ENCODE results near the gene CSN3.

CSN3 gene

GRCh38 chr4:70291341-70291740 lies 48.9 kb downstream of the CSN3 start:
- DNase-seq (ENCODE audit: low read depth in 2 of 2): no peak

- DNase-seq (ENCODE audit: low read depth in 2 of 2): no peak
These were observed 55.2 kb downstream of the CSN3 start for GRCh38 chr4:70297576-70297975.

GRCh38 chr4:70298051-70298450 lies 55.7 kb downstream of the CSN3 start:
- no peak for DNase-seq (ENCODE audit: low read depth in 2 of 2)

- no peak for DNase-seq (ENCODE audit: low read depth in 2 of 2)
These were observed 57.2 kb downstream of the CSN3 start for GRCh38 chr4:70299643-70300042.

GRCh38 chr4:70300215-70300614 lies 57.8 kb downstream of the CSN3 start:
- no peak for DNase-seq (ENCODE audit: low read depth in 2 of 2)
